Loucy (cell line): Measurements from ENCODE around the gene MYMX.

Experiments used
- H2AFZ ChIP-seq: fragments of 200-600 bp; sonication (generic); 2 replicates; pipeline ENCODE4 v1.6.0; 2016; ENCODE audit warnings: antibody characterized with exemption, mild to moderate bottlenecking, low read length, moderate library complexity
- H3F3A ChIP-seq: fragments of 200-600 bp; 2 replicates; pipeline ENCODE4 v1.6.0; 2016; ENCODE audit warnings: antibody characterized with exemption, low read depth, mild to moderate bottlenecking
- H3K27me3 ChIP-seq: fragments of 200-600 bp; sonication (generic); 2 replicates; pipeline ENCODE4 v1.6.1; 2014; ENCODE audit warnings: low read length, mild to moderate bottlenecking; ENCODE audit not compliant: insufficient read depth, poor library complexity, severe bottlenecking
- H3K36me3 ChIP-seq: fragments of 200-600 bp; sonication (generic); 2 replicates; pipeline ENCODE4 v1.6.1; 2016; ENCODE audit warnings: low read length; ENCODE audit not compliant: insufficient read depth
- H3K4me1 ChIP-seq: fragments of 200-600 bp; sonication (generic); 2 replicates; pipeline ENCODE4 v1.5.1; 2014; ENCODE audit warnings: low read length, mild to moderate bottlenecking; ENCODE audit not compliant: insufficient read depth, poor library complexity, severe bottlenecking
- H3K4me2 ChIP-seq: fragments of 200-600 bp; sonication (generic); 2 replicates; pipeline ENCODE4 v1.6.0; 2014; ENCODE audit warnings: antibody characterized with exemption, low read length, low read depth, mild to moderate bottlenecking; ENCODE audit not compliant: poor library complexity, severe bottlenecking
- H3K4me3 ChIP-seq: fragments of 200-600 bp; sonication (generic); 2 replicates; pipeline ENCODE4 v1.5.1; 2014; ENCODE audit warnings: low read length, mild to moderate bottlenecking, mixed read lengths; ENCODE audit not compliant: poor library complexity, severe bottlenecking
- H3K79me2 ChIP-seq: fragments of 200-600 bp; sonication (generic); 2 replicates; pipeline ENCODE4 v1.6.1; 2014; ENCODE audit warnings: low read length; ENCODE audit not compliant: insufficient read depth
- H3K9ac ChIP-seq: fragments of 200-600 bp; sonication (generic); 2 replicates; pipeline ENCODE4 v1.6.0; 2014; ENCODE audit warnings: mild to moderate bottlenecking, low read depth, low read length, moderate library complexity; ENCODE audit not compliant: poor library complexity, severe bottlenecking
- H3K9me2 ChIP-seq: fragments of 200-600 bp; sonication (generic); replicated peaks from 2 replicates; pipeline ENCODE4 v1.6.1; 2016; ENCODE audit warnings: low read depth, low read length, mixed read lengths
- H3K9me3 ChIP-seq: fragments of 200-600 bp; sonication (generic); 2 replicates; pipeline ENCODE4 v1.6.1; 2014; ENCODE audit warnings: mild to moderate bottlenecking, antibody characterized with exemption, low read length, low read depth; ENCODE audit not compliant: insufficient read depth
- H4K20me1 ChIP-seq: fragments of 200-600 bp; sonication (generic); 2 replicates; pipeline ENCODE4 v1.6.0; 2014; ENCODE audit warnings: antibody characterized with exemption, low read length, mild to moderate bottlenecking; ENCODE audit not compliant: insufficient read depth, poor library complexity, severe bottlenecking
- EZH2phosphoT487 ChIP-seq: fragments of 200-600 bp; IDR thresholded peaks from 2 replicates; pipeline ENCODE4 v1.6.1; 2018; ENCODE audit warnings: antibody characterized with exemption, mild to moderate bottlenecking, moderate library complexity, borderline replicate concordance
- TF ChIP-seq, protein P1 (sequence below): fragments of 200-600 bp; sonication (generic); conservative IDR thresholded peaks from 2 replicates; pipeline ENCODE4 v1.5.1; 2014; ENCODE audit warnings: mild to moderate bottlenecking, antibody characterized with exemption, low read length

MYMX gene

DNA sequence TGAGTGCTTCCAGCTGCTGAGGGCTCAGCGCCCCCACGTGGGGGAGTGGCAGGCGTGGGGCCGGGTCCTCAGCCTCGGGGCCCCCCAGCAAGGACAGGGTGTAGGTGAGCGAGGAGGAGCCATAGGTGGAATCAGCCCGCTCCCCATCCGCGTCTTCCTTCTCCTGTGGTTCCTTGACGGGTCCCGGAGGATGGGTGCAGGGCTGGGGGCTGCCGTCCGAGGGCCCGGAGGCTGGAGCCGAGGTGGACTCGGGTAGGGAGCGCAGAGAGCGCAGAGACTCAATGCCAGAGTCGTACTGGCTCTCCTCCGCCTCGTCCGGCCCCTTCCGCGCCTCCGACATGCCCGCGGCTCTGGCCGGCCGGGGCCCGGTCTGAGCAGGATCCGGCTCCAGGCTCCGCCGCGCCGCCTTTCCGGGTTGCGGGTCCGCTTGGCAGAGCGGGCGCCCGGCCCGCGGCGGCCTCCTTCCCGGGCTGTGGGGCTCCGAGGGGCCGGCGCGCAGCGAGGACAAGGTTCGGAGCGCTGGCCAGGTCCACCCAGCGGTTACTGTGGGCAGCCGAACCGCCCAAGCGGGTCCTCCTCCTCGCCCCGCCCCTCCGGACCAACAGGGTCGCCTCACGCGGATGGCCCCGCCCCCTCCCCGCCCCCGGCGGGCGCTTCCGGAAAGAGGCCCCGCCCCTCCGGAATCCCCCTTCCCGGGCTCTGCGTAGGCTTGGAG is 48.4 kb downstream of the MYMX start, which contains the start of gene NFKBIE:
Gene NFKBIE (minus strand): TSS at position 545 of the 715 bp plus-strand sequence. CDS start 205 bp downstream, at position 340.
- no peaks in the 10 kb centered on the region for H3K9me3 ChIP-seq
- peak within 1 kb of the TSS; percentile 82 for H3K9ac ChIP-seq
- H3K4me2 ChIP-seq, result peak within 1 kb of the TSS; percentile 93
- H3K4me1 ChIP-seq, result peaks cover 45% of the 10 kb centered on the region
- H3K9me2 ChIP-seq, result no peaks in the 10 kb centered on the region
- no peaks in the 10 kb centered on the region for H3F3A ChIP-seq
- peak within 1 kb of the TSS; percentile 85 for H2AFZ ChIP-seq
- TF ChIP-seq, protein P1, sequence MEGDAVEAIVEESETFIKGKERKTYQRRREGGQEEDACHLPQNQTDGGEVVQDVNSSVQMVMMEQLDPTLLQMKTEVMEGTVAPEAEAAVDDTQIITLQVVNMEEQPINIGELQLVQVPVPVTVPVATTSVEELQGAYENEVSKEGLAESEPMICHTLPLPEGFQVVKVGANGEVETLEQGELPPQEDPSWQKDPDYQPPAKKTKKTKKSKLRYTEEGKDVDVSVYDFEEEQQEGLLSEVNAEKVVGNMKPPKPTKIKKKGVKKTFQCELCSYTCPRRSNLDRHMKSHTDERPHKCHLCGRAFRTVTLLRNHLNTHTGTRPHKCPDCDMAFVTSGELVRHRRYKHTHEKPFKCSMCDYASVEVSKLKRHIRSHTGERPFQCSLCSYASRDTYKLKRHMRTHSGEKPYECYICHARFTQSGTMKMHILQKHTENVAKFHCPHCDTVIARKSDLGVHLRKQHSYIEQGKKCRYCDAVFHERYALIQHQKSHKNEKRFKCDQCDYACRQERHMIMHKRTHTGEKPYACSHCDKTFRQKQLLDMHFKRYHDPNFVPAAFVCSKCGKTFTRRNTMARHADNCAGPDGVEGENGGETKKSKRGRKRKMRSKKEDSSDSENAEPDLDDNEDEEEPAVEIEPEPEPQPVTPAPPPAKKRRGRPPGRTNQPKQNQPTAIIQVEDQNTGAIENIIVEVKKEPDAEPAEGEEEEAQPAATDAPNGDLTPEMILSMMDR, result peak; percentile 61
- no peak for TF ChIP-seq EZH2phosphoT487
- no peaks in the 10 kb centered on the region for H3K36me3 ChIP-seq
- peaks cover 18% of the 10 kb centered on the region for H4K20me1 ChIP-seq
- peaks cover 36% of the 10 kb centered on the region for H3K79me2 ChIP-seq
- H3K4me3 ChIP-seq, result peak within 1 kb of the TSS; percentile 85
- no peaks in the 10 kb centered on the region for H3K27me3 ChIP-seq

DNA sequence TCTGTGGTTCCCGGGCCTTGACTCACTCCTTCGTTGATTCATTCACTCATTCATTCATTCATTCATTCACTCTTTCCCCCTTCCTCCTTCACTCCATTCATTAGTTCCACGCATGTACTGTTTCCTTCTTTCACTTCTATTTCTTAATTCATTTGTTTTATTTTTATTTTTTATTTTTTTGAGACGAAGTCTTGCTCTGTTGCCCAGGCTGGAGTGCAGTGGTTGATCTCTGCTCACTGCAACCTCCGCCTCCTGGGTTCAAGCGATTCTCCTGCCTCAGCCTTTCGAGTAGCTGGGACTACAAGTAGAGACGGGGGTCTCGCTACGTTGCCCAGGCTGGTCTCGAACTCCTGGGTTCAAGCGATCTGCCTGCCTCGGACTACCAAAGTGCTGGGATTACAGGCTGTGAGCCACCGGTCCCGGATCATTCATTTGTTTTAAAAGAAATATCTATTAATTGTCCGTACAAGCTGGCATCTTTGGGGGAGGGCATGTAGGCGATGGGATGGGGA is 49.1 kb downstream of the MYMX start:
- H3K9me3 ChIP-seq, result no peaks in the 10 kb centered on the region
- peaks cover 36% of the 10 kb centered on the region for H3K79me2 ChIP-seq
- no peak for TF ChIP-seq EZH2phosphoT487
- TF ChIP-seq, protein P1, result no peak
- H4K20me1 ChIP-seq, result peaks cover 18% of the 10 kb centered on the region
- H3K27me3 ChIP-seq, result no peaks in the 10 kb centered on the region
- H3K4me2 ChIP-seq, result peak overlapping the region; percentile 93
- 0 out of 2 replicates have a peak overlapping the region, but pooled peaks have one; percentile 85 for H2AFZ ChIP-seq
- no peaks in the 10 kb centered on the region for H3F3A ChIP-seq
- no peak overlapping the region for H3K9ac ChIP-seq
- H3K9me2 ChIP-seq, result no peaks in the 10 kb centered on the region
- H3K4me1 ChIP-seq, result peaks cover 45% of the 10 kb centered on the region
- peak overlapping the region; percentile 85 for H3K4me3 ChIP-seq
- H3K36me3 ChIP-seq, result no peaks in the 10 kb centered on the region

DNA sequence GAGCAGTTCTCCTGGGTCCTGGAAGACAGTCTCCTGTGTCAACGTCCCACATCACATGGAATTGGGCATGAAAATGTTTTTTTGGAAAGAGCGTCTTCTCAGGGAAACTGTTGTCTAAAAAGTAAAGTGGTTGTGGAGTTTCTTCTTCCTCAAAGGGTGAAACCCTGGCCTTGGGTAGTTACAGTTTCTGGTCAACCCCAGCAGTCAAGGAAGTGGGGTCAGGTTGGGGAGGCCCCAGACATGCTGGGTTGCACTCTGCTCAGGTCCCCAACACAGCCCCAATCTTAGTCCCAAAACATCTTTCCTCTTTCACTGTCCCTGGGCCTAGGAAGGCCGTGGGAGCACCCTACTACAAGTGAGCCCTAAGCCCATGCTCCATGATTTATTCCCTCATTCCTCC is 49.6 kb downstream of the MYMX start:
- Histone ChIP-seq H3K4me2 (no peak overlapping the region), H3K4me1 (peaks cover 45% of the 10 kb centered on the region), H3K79me2 (peaks cover 36% of the 10 kb centered on the region), H3K9me2 (no peaks in the 10 kb centered on the region), H3K36me3 (no peaks in the 10 kb centered on the region), H4K20me1 (peaks cover 18% of the 10 kb centered on the region), H3K9me3 (no peaks in the 10 kb centered on the region), H3K27me3 (no peaks in the 10 kb centered on the region), H3K4me3 (no peak overlapping the region), H3K9ac (no peak overlapping the region), H3F3A (no peaks in the 10 kb centered on the region), H2AFZ (no peak overlapping the region)
- TF ChIP-seq EZH2phosphoT487, result no peak
- TF ChIP-seq, protein P1, result no peak
